Stomach smooth muscle (tissue), 2 donors: Measurements from ENCODE around the gene SEPTIN2.

ENCODE experiments used
- H3K27ac ChIP-seq: one replicate; pipeline ENCODE4 v1.7.0; 2013; ENCODE audit warnings: mild to moderate bottlenecking, low read length, inconsistent platforms
- H3K27me3 ChIP-seq, 2 donors: one replicate each; pipeline ENCODE4 v1.7.0; 2013; ENCODE audit warnings: low read length in 2 of 2; ENCODE audit not compliant: insufficient read depth in 2 of 2, control insufficient read depth in 1 of 2
- H3K36me3 ChIP-seq, 2 donors: one replicate each; pipeline ENCODE4 v1.7.0; 2013; ENCODE audit warnings: low read length in 2 of 2; ENCODE audit not compliant: control insufficient read depth in 2 of 2, insufficient read depth in 2 of 2
- H3K4me1 ChIP-seq: one replicate; pipeline ENCODE4 v1.7.0; 2013; ENCODE audit warnings: low read length; ENCODE audit not compliant: control insufficient read depth, insufficient read depth
- H3K4me3 ChIP-seq, 2 donors: one replicate each; pipeline ENCODE4 v1.7.0; 2013; ENCODE audit warnings: low read length in 2 of 2
- H3K9ac ChIP-seq, 2 donors: one replicate each; pipeline ENCODE4 v1.7.0; 2013; ENCODE audit warnings: low read length in 2 of 2, mild to moderate bottlenecking in 1 of 2
- H3K9me3 ChIP-seq, 2 donors: one replicate each; pipeline ENCODE4 v1.7.0; 2013; ENCODE audit warnings: low read length in 2 of 2; ENCODE audit not compliant: control insufficient read depth in 2 of 2
- donor health status: healthy.
- donor health status: Pancreatic carcinoma.

Gene SEPTIN2

GRCh38 chr2:241315879-241316631 is at the start of gene SEPTIN2:
TSS of gene SEPTIN2 (plus strand) at chr2:241315925. CDS start at chr2:241324233, 8,308 bp downstream.
- Histone ChIP-seq H3K4me3 (peak within 1 kb of the TSS; percentile 96 to 97), H3K27ac (peak within 1 kb of the TSS; percentile 98), H3K27me3 (no peaks in the 10 kb centered on the region), H3K36me3 (no peaks in the 10 kb centered on the region), H3K9me3 (no peaks in the 10 kb centered on the region), H3K4me1 (peaks cover 20% of the 10 kb centered on the region), H3K9ac (peak within 1 kb of the TSS; percentile 96 to 99)

GRCh38 chr2:241267249-241268067 is 48.3 kb upstream of the SEPTIN2 start:
- Histone ChIP-seq H3K9ac (no peak overlapping the region), H3K27me3 (no peaks in the 10 kb centered on the region), H3K36me3 (peaks cover 32 to 36% of the 10 kb centered on the region in 2 donors), H3K9me3 (no peaks in the 10 kb centered on the region), H3K27ac (no peak overlapping the region), H3K4me3 (no peak overlapping the region), H3K4me1 (peaks cover 24% of the 10 kb centered on the region)

GRCh38 chr2:241268306-241268705 is 47.4 kb upstream of the SEPTIN2 start:
- no peak overlapping the region for H3K4me3 ChIP-seq
- peaks cover 23 to 28% of the 10 kb centered on the region in 2 donors for H3K36me3 ChIP-seq
- no peak overlapping the region for H3K27ac ChIP-seq
- no peaks in the 10 kb centered on the region for H3K27me3 ChIP-seq
- H3K9ac ChIP-seq: no peak overlapping the region
- H3K4me1 ChIP-seq: peaks cover 30% of the 10 kb centered on the region
- no peaks in the 10 kb centered on the region for H3K9me3 ChIP-seq

GRCh38 chr2:241268716-241269445 is 46.8 kb upstream of the SEPTIN2 start:
- Histone ChIP-seq H3K4me1 (peaks cover 33% of the 10 kb centered on the region), H3K9ac (no peak overlapping the region)

GRCh38 chr2:241269707-241270520 is 45.8 kb upstream of the SEPTIN2 start:
- no peak overlapping the region for H3K9ac ChIP-seq
- H3K27ac ChIP-seq: no peak overlapping the region
- peaks cover 33% of the 10 kb centered on the region for H3K4me1 ChIP-seq
- peaks cover 18 to 19% of the 10 kb centered on the region in 2 donors for H3K36me3 ChIP-seq
- peak overlapping the region in 1 of 2 donors; percentile 80 for H3K4me3 ChIP-seq
- no peaks in the 10 kb centered on the region for H3K27me3 ChIP-seq
- H3K9me3 ChIP-seq: no peaks in the 10 kb centered on the region

More at GRCh38 chr2:241268716-241269445, 46.8 kb upstream of the SEPTIN2 start:
- Histone ChIP-seq H3K27me3 (no peaks in the 10 kb centered on the region), H3K4me3 (no peak overlapping the region), H3K36me3 (peaks cover 18 to 23% of the 10 kb centered on the region in 2 donors), H3K27ac (no peak overlapping the region), H3K9me3 (no peaks in the 10 kb centered on the region)

- no peak overlapping the region for H3K27ac ChIP-seq
- H3K27me3 ChIP-seq: no peaks in the 10 kb centered on the region
- H3K9ac ChIP-seq: peak overlapping the region in 1 of 2 donors; percentile 71
- peak overlapping the region; percentile 70 to 80 for H3K4me3 ChIP-seq
- H3K4me1 ChIP-seq: peaks cover 33% of the 10 kb centered on the region
- no peaks in the 10 kb centered on the region for H3K9me3 ChIP-seq
- H3K36me3 ChIP-seq: peaks cover 14 to 16% of the 10 kb centered on the region in 2 donors
These were observed 45.2 kb upstream of the SEPTIN2 start for GRCh38 chr2:241270531-241270930.

GRCh38 chr2:241271706-241272302 is 43.9 kb upstream of the SEPTIN2 start:
- Histone ChIP-seq H3K9ac (peak overlapping the region; percentile 62 to 71), H3K27ac (peak overlapping the region; percentile 83), H3K4me1 (peaks cover 33% of the 10 kb centered on the region)

GRCh38 chr2:241272303-241273209 is 43.2 kb upstream of the SEPTIN2 start:
- Histone ChIP-seq H3K27me3 (no peaks in the 10 kb centered on the region), H3K27ac (peak overlapping the region; percentile 83), H3K4me1 (peaks cover 33% of the 10 kb centered on the region), H3K36me3 (peaks cover 3 to 6% of the 10 kb centered on the region in 2 donors), H3K9me3 (no peaks in the 10 kb centered on the region), H3K4me3 (peak overlapping the region; percentile 70 to 80), H3K9ac (peak overlapping the region; percentile 69 to 71)

More at GRCh38 chr2:241271706-241272302, 43.9 kb upstream of the SEPTIN2 start:
- Histone ChIP-seq H3K4me3 (peak overlapping the region; percentile 70 to 80), H3K36me3 (peaks cover 7 to 8% of the 10 kb centered on the region in 2 donors), H3K27me3 (no peaks in the 10 kb centered on the region), H3K9me3 (no peaks in the 10 kb centered on the region)
